Coronary artery (tissue), 2 donors: ENCODE measurements around the gene BICD1.
"Not testable (repeated sequence)": the region's sequence is repeated elsewhere in the genome, so short reads cannot be mapped to it uniquely, and the experiment has no call there.

Experiments used
- DNase-seq: peaks from one replicate; pipeline ENCODE4 v3.0.0-alpha.2; 2017; ENCODE audit warnings: low spot score
- H3K27ac ChIP-seq, 2 donors: fragments of 200-600 bp; sonication (generic); one replicate each; pipeline ENCODE4 v1.5.1; 2016 to 2019
- H3K4me3 ChIP-seq: fragments of 200-600 bp; sonication (generic); 2 replicates; pipeline ENCODE4 v1.5.1; 2016; ENCODE audit warnings: mild to moderate bottlenecking, moderate library complexity
- CTCF ChIP-seq: fragments of 200-600 bp; sonication (generic); IDR thresholded peaks from one replicate; pipeline ENCODE4 v1.5.1; 2019; ENCODE audit warnings: antibody characterized with exemption

The BICD1 gene

GRCh38 chr12:32084753-32085152 is 21.9 kb upstream of the BICD1 start:
- TF ChIP-seq CTCF = no peak
- Histone ChIP-seq H3K4me3 (no peak overlapping the region), H3K27ac (no peak overlapping the region)
- DNase-seq = no peak

GRCh38 chr12:32087306-32087705 is 19.3 kb upstream of the BICD1 start:
- TF ChIP-seq CTCF = no peak
- no peak overlapping the region for H3K4me3 ChIP-seq
- no peak for DNase-seq
- H3K27ac ChIP-seq = no peak overlapping the region

GRCh38 chr12:32089156-32089555 is 17.5 kb upstream of the BICD1 start:
- Histone ChIP-seq H3K4me3 (no peak overlapping the region), H3K27ac (no peak overlapping the region)
- no peak for DNase-seq
- no peak for TF ChIP-seq CTCF

- Histone ChIP-seq H3K4me3 (no peak overlapping the region), H3K27ac (no peak overlapping the region)
- TF ChIP-seq CTCF = no peak
- DNase-seq = no peak
Measured at GRCh38 chr12:32089586-32089985, 17.1 kb upstream of the BICD1 start.

- DNase-seq = no peak
- H3K4me3 ChIP-seq = no peak overlapping the region
- no peak overlapping the region for H3K27ac ChIP-seq
- no peak for TF ChIP-seq CTCF
Measured at GRCh38 chr12:32091696-32092095, 15.0 kb upstream of the BICD1 start.

GRCh38 chr12:32098112-32098511 is 8.5 kb upstream of the BICD1 start:
- no peak for DNase-seq
- no peak overlapping the region for H3K4me3 ChIP-seq
- no peak for TF ChIP-seq CTCF
- no peak overlapping the region for H3K27ac ChIP-seq

- not testable (repeated sequence) for H3K4me3 ChIP-seq, H3K27ac ChIP-seq, DNase-seq
Measured at GRCh38 chr12:32099275-32099674, 7.4 kb upstream of the BICD1 start.

GRCh38 chr12:32100361-32100760 is 6.3 kb upstream of the BICD1 start:
- DNase-seq = no peak
- no peak overlapping the region for H3K27ac ChIP-seq
- no peak for TF ChIP-seq CTCF
- H3K4me3 ChIP-seq = no peak overlapping the region
